ENCODE results near the gene TLE2. TPM values are rescaled to one million over a fixed set of nuclear protein-coding genes. Genes with fewer than 3 reads are reported as not detected.

The TLE2 gene
- total and polyA plus RNA-seq, 9 of the 15 experiments (the other 6 are each of a cell fraction or from before 2014, with no cell fraction given), result 0.35 to 13.1 (median 6.2) TPM

DNA sequence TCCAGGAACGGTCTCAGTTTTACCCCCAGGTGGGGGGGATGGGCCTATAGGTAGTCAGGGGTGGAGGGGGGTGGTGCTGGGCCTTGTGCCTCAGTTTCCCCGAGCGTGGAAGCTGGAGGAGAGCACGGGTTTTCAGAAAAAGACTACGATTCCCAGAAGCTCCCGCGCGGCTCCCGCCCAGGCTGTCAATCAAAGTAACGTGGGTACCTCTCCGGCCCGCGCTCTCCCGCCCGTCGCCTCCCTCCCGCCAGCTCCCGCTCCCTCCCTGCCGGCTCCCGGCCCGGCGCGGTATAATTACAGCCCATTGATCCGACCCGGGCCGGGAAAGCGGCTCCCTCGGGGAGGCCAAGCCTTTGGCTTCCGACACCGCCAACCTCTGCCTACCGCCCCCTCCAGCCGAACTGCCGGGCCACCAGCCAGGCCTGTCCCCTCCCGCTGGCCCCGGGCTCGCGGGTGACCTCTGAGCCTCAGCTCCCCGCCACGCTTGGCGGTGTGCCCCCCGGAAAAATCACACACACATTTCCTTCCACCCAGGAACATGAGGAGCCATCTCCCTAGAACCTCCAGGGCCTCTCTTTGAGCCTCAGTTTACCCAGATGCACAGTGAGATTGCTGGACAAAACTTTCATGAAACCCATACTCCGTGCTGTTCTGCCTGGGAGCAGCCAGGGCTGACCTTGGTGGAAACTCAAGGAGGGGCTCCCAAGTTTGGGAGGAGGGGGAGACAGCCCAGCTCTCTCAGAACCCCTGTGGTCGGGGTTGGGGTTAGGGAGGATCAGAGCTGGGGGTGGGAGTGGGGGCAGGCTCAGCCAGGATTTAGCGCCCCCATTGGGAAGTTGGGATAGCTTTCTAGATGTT lies 7.3 kb upstream of the TLE2 start (continued):
- TF ChIP-seq, protein P1, sequence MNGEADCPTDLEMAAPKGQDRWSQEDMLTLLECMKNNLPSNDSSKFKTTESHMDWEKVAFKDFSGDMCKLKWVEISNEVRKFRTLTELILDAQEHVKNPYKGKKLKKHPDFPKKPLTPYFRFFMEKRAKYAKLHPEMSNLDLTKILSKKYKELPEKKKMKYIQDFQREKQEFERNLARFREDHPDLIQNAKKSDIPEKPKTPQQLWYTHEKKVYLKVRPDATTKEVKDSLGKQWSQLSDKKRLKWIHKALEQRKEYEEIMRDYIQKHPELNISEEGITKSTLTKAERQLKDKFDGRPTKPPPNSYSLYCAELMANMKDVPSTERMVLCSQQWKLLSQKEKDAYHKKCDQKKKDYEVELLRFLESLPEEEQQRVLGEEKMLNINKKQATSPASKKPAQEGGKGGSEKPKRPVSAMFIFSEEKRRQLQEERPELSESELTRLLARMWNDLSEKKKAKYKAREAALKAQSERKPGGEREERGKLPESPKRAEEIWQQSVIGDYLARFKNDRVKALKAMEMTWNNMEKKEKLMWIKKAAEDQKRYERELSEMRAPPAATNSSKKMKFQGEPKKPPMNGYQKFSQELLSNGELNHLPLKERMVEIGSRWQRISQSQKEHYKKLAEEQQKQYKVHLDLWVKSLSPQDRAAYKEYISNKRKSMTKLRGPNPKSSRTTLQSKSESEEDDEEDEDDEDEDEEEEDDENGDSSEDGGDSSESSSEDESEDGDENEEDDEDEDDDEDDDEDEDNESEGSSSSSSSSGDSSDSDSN (IDR thresholded peaks at IDR 0.05; ENCODE audit: borderline replicate concordance in 1 of 2, low read depth in 2 of 2, low read length in 2 of 2), result peak; percentile 100
- TF ChIP-seq YY1 (IDR thresholded peaks at IDR 0.05; ENCODE audit: borderline replicate concordance in 1 of 3, control insufficient read depth in 1 of 3, extremely low read depth in 1 of 3, insufficient read depth in 3 of 3, insufficient read length in 1 of 3, insufficient replicate concordance in 2 of 3, low read depth in 1 of 3, low read length in 2 of 3) (peak in 2 of 3 experiments; percentile 21 to 52), TEAD4 (IDR thresholded peaks at IDR 0.05; ENCODE audit: low read length) (no peak), TEAD4 (CRISPR knock-in tag; IDR thresholded peaks at IDR 0.05; ENCODE audit: borderline replicate concordance) (no peak), MYBL2 (IDR thresholded peaks at IDR 0.05; ENCODE audit: low read depth) (no peak), MYBL2 (CRISPR knock-in tag; IDR thresholded peaks at IDR 0.05; ENCODE audit: borderline replicate concordance) (no peak), EZH2 (IDR thresholded peaks at IDR 0.05; ENCODE audit: borderline replicate concordance, low read depth, low read length) (no peak), PRMT5 (CRISPR knock-in tag; IDR thresholded peaks at IDR 0.05) (no peak), PHF21A (IDR thresholded peaks at IDR 0.05; ENCODE audit: borderline replicate concordance, low read depth) (peak; percentile 56; the same call in 1 of the 2 replicates), NR2C1 (IDR thresholded peaks at IDR 0.05) (0 out of 2 replicates have a peak, but pooled peaks have one; percentile 20), NR2C1 (tag; IDR thresholded peaks at IDR 0.05) (peak; percentile 53; the same call in 1 of the 2 replicates), ZNF3 (CRISPR knock-in tag; IDR thresholded peaks at IDR 0.05) (no peak)
- TF ChIP-seq, protein P2, sequence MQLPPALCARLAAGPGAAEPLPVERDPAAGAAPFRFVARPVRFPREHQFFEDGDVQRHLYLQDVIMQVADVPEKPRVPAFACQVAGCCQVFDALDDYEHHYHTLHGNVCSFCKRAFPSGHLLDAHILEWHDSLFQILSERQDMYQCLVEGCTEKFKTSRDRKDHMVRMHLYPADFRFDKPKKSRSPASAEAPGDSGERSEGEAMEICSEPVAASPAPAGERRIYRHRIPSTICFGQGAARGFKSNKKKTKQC (CRISPR knock-in tag; IDR thresholded peaks at IDR 0.05), result no peak
- TF ChIP-seq, protein P3, sequence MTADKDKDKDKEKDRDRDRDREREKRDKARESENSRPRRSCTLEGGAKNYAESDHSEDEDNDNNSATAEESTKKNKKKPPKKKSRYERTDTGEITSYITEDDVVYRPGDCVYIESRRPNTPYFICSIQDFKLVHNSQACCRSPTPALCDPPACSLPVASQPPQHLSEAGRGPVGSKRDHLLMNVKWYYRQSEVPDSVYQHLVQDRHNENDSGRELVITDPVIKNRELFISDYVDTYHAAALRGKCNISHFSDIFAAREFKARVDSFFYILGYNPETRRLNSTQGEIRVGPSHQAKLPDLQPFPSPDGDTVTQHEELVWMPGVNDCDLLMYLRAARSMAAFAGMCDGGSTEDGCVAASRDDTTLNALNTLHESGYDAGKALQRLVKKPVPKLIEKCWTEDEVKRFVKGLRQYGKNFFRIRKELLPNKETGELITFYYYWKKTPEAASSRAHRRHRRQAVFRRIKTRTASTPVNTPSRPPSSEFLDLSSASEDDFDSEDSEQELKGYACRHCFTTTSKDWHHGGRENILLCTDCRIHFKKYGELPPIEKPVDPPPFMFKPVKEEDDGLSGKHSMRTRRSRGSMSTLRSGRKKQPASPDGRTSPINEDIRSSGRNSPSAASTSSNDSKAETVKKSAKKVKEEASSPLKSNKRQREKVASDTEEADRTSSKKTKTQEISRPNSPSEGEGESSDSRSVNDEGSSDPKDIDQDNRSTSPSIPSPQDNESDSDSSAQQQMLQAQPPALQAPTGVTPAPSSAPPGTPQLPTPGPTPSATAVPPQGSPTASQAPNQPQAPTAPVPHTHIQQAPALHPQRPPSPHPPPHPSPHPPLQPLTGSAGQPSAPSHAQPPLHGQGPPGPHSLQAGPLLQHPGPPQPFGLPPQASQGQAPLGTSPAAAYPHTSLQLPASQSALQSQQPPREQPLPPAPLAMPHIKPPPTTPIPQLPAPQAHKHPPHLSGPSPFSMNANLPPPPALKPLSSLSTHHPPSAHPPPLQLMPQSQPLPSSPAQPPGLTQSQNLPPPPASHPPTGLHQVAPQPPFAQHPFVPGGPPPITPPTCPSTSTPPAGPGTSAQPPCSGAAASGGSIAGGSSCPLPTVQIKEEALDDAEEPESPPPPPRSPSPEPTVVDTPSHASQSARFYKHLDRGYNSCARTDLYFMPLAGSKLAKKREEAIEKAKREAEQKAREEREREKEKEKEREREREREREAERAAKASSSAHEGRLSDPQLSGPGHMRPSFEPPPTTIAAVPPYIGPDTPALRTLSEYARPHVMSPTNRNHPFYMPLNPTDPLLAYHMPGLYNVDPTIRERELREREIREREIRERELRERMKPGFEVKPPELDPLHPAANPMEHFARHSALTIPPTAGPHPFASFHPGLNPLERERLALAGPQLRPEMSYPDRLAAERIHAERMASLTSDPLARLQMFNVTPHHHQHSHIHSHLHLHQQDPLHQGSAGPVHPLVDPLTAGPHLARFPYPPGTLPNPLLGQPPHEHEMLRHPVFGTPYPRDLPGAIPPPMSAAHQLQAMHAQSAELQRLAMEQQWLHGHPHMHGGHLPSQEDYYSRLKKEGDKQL (CRISPR knock-in tag; IDR thresholded peaks at IDR 0.05; ENCODE audit: borderline replicate concordance), result no peak
- TF ChIP-seq, protein P4, sequence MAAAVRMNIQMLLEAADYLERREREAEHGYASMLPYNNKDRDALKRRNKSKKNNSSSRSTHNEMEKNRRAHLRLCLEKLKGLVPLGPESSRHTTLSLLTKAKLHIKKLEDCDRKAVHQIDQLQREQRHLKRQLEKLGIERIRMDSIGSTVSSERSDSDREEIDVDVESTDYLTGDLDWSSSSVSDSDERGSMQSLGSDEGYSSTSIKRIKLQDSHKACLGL (CRISPR knock-in tag; IDR thresholded peaks at IDR 0.05; ENCODE audit: borderline replicate concordance, poor library complexity, severe bottlenecking), result no peak
